H9 (cell line): Measurements from ENCODE around the gene GPC1. TPM values are rescaled to one million over a fixed set of nuclear protein-coding genes. Genes with fewer than 3 reads are reported as not detected.

Experiments used
- DNase-seq: peaks from one replicate; pipeline ENCODE4 v3.0.0-alpha.2; 2017
- H2AFZ ChIP-seq: one replicate; pipeline ENCODE4 v1.6.1; 2013; ENCODE audit warnings: mild to moderate bottlenecking, low read length, control low read depth, moderate library complexity
- H2AK5ac ChIP-seq: 2 replicates; pipeline ENCODE4 v1.6.1; 2013; ENCODE audit warnings: low read length, control low read depth, mixed read lengths; ENCODE audit not compliant: insufficient read length
- H2BK120ac ChIP-seq: one replicate; pipeline ENCODE4 v1.6.1; 2013; ENCODE audit warnings: low read depth, mild to moderate bottlenecking, low read length, control low read depth, inconsistent platforms; ENCODE audit not compliant: poor library complexity, severe bottlenecking
- H2BK12ac ChIP-seq: 2 replicates; pipeline ENCODE4 v1.6.1; 2013; ENCODE audit warnings: low read length, control low read depth, mixed read lengths, low read depth; ENCODE audit not compliant: insufficient read length
- H2BK15ac ChIP-seq: 2 replicates; pipeline ENCODE4 v1.6.1; 2013; ENCODE audit warnings: low read depth, low read length, control low read depth
- H2BK20ac ChIP-seq: one replicate; pipeline ENCODE4 v1.6.1; 2013; ENCODE audit warnings: low read depth, mild to moderate bottlenecking, low read length, control low read depth, inconsistent platforms; ENCODE audit not compliant: poor library complexity, severe bottlenecking
- H2BK5ac ChIP-seq: 2 replicates; pipeline ENCODE4 v1.6.1; 2013; ENCODE audit warnings: low read length, control low read depth, mixed read lengths; ENCODE audit not compliant: insufficient read length
- H3K14ac ChIP-seq: 2 replicates; pipeline ENCODE4 v1.6.1; 2013; ENCODE audit warnings: low read length, control low read depth; ENCODE audit not compliant: insufficient read depth
- H3K18ac ChIP-seq: 2 replicates; pipeline ENCODE4 v1.6.1; 2013; ENCODE audit warnings: low read depth, mild to moderate bottlenecking, mixed read lengths, low read length, control low read depth; ENCODE audit not compliant: insufficient read length
- H3K23ac ChIP-seq: 2 replicates; pipeline ENCODE4 v1.6.1; 2013; ENCODE audit warnings: low read length, control low read depth, mixed read lengths, low read depth; ENCODE audit not compliant: insufficient read length
- H3K23me2 ChIP-seq: 2 replicates; pipeline ENCODE4 v1.6.1; 2013; ENCODE audit warnings: low read depth, mild to moderate bottlenecking, mixed read lengths, low read length, control low read depth; ENCODE audit not compliant: insufficient read length, poor library complexity, severe bottlenecking
- H3K27ac ChIP-seq: 2 replicates; pipeline ENCODE4 v1.5.1; 2013; ENCODE audit warnings: low read length, control low read depth, mixed read lengths, low read depth; ENCODE audit not compliant: insufficient read length
- H3K27me3 ChIP-seq: 2 replicates; pipeline ENCODE4 v1.6.1; 2013; ENCODE audit warnings: low read length, control low read depth, inconsistent platforms; ENCODE audit not compliant: insufficient read depth
- H3K4ac ChIP-seq: 2 replicates; pipeline ENCODE4 v1.6.1; 2013; ENCODE audit warnings: low read depth, mild to moderate bottlenecking, control low read depth, inconsistent platforms, low read length, moderate library complexity
- H3K4me1 ChIP-seq: 2 replicates; pipeline ENCODE4 v1.6.1; 2013; ENCODE audit warnings: low read length, control low read depth, inconsistent platforms; ENCODE audit not compliant: insufficient read depth
- H3K4me2 ChIP-seq: 2 replicates; pipeline ENCODE4 v1.6.1; 2013; ENCODE audit warnings: low read length, control low read depth, mixed read lengths; ENCODE audit not compliant: insufficient read length, insufficient read depth
- H3K56ac ChIP-seq: 2 replicates; pipeline ENCODE4 v1.6.1; 2013; ENCODE audit warnings: low read depth, mild to moderate bottlenecking, mixed read lengths, low read length, control low read depth; ENCODE audit not compliant: insufficient read length
- H3K79me1 ChIP-seq: 2 replicates; pipeline ENCODE4 v1.6.1; 2013; ENCODE audit warnings: low read depth, mild to moderate bottlenecking, moderate library complexity, low read length, control low read depth, inconsistent platforms; ENCODE audit not compliant: insufficient read depth, poor library complexity, severe bottlenecking
- H3K79me2 ChIP-seq: 2 replicates; pipeline ENCODE4 v1.6.1; 2013; ENCODE audit warnings: low read length, control low read depth, inconsistent platforms; ENCODE audit not compliant: insufficient read depth
- H3K9ac ChIP-seq: 2 replicates; pipeline ENCODE4 v1.6.1; 2013; ENCODE audit warnings: low read length, control low read depth, mixed read lengths; ENCODE audit not compliant: insufficient read length; ENCODE audit errors: extremely low read depth
- H3K9me3 ChIP-seq: one replicate; pipeline ENCODE4 v1.6.1; 2013; ENCODE audit warnings: low read depth, low read length, inconsistent platforms; ENCODE audit not compliant: control insufficient read depth
- H3T11ph ChIP-seq: one replicate; pipeline ENCODE4 v1.6.1; 2013; ENCODE audit warnings: mild to moderate bottlenecking, low read length, control low read depth, inconsistent platforms
- H4K20me1 ChIP-seq: one replicate; pipeline ENCODE4 v1.6.1; 2013; ENCODE audit not compliant: control insufficient read depth, insufficient read length, insufficient read depth
- H4K5ac ChIP-seq: 2 replicates; pipeline ENCODE4 v1.6.1; 2013; ENCODE audit warnings: low read depth, mild to moderate bottlenecking, mixed read lengths, low read length, control low read depth; ENCODE audit not compliant: insufficient read length
- H4K8ac ChIP-seq: replicated peaks from 2 replicates; pipeline ENCODE4 v1.6.1; 2013; ENCODE audit warnings: low read length, control low read depth, mixed read lengths, low read depth; ENCODE audit not compliant: insufficient read length
- H4K91ac ChIP-seq: 2 replicates; pipeline ENCODE4 v1.6.1; 2013; ENCODE audit warnings: low read depth, mild to moderate bottlenecking, moderate library complexity, mixed read lengths, low read length, control low read depth; ENCODE audit not compliant: insufficient read length
- H3K27ac Mint-ChIP-seq, 3 experiments: 2 replicates in 2 of 3; 3 replicates in 1 of 3; pipeline ENCODE4 v1.8.0; 2020 to 2021; ENCODE audit warnings: mixed read lengths in 3 of 3, mild to moderate bottlenecking in 1 of 3, moderate library complexity in 1 of 3
- H3K27me3 Mint-ChIP-seq: 2 replicates; pipeline ENCODE4 v1.8.0; 2021; ENCODE audit warnings: low read depth, mild to moderate bottlenecking, moderate library complexity, mixed read lengths
- H3K36me3 Mint-ChIP-seq, 3 experiments: 2 replicates in 2 of 3; 3 replicates in 1 of 3; pipeline ENCODE4 v1.8.0; 2020 to 2021; ENCODE audit warnings: low read depth in 3 of 3, mixed read lengths in 3 of 3; ENCODE audit not compliant: insufficient read depth in 1 of 3
- H3K4me1 Mint-ChIP-seq, 2 experiments: 2 replicates each; pipeline ENCODE4 v1.8.0; 2020; ENCODE audit warnings: mixed read lengths in 2 of 2
- H3K4me3 Mint-ChIP-seq, 2 experiments: 2 replicates in 1 of 2; 3 replicates in 1 of 2; pipeline ENCODE4 v1.8.0; 2020 to 2021; ENCODE audit warnings: mild to moderate bottlenecking in 2 of 2, mixed read lengths in 2 of 2, moderate library complexity in 1 of 2
- H3K9me3 Mint-ChIP-seq, 2 experiments: 2 replicates in 1 of 2; 3 replicates in 1 of 2; pipeline ENCODE4 v1.8.0; 2020; ENCODE audit warnings: mild to moderate bottlenecking in 2 of 2, mixed read lengths in 2 of 2, moderate library complexity in 1 of 2
- WGBS: extraction: QIAGEN DNeasy Blood & Tissue Kit; methylation state at CpG from one replicate; pipeline ENCODE4 v1.1.7; 2013; ENCODE audit warnings: missing lambda C conversion rate, low lambda C conversion rate, mixed read lengths; ENCODE audit not compliant: insufficient read length; ENCODE audit errors: extremely low coverage; 5-methylcytosine and 5-hydroxymethylcytosine counted together
- total RNA-seq: library from RNA; stranded (reverse); gene quantifications from 2 replicates; pipeline ENCODE4 v1.2.1, GENCODE V29; 2021
- TF ChIP-seq, protein P1 (sequence below): fragments of 200-600 bp; sonication (generic); conservative IDR thresholded peaks from 3 replicates; pipeline ENCODE4 v1.8.0; 2021; ENCODE audit warnings: antibody characterized with exemption, mild to moderate bottlenecking

The GPC1 gene
- total RNA-seq, 1 experiment from 2014 or later: 39.4 TPM

DNA sequence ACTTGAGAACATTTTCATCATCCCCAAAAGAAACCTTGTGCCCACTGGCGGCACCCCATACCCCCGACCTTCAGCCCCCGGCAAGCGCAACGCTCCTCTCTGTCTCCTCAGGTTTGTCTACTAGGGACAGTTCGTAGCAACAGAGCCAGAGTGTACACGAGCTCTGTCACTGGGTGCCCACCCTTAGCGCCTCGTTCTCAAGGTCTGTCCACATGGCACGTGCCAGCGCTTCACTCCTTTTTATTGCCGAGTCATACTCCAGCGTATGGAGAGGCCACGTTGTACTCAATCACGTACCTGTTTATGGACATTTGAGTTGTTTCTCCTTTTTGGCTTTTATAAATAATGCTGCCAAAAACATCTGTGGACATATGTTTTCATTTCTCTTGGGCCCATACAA, 30.3 kb upstream of the GPC1 start:
- no peak overlapping the region for H4K5ac ChIP-seq
- no peak overlapping the region for H3K27ac ChIP-seq
- H3K9me3 Mint-ChIP-seq: no peaks in the 10 kb centered on the region
- no peak overlapping the region; the same call in 1 of the 2 replicates for H3K14ac ChIP-seq
- no CpG with 5 or more reads among the region's 15 CpGs for WGBS
- no peak overlapping the region for H3K9ac ChIP-seq
- H3K27ac Mint-ChIP-seq: no peak overlapping the region
- no peak overlapping the region for H2AK5ac ChIP-seq
- H3K18ac ChIP-seq: no peak overlapping the region
- H3K4me1 ChIP-seq: no peaks in the 10 kb centered on the region
- TF ChIP-seq, protein P1, sequence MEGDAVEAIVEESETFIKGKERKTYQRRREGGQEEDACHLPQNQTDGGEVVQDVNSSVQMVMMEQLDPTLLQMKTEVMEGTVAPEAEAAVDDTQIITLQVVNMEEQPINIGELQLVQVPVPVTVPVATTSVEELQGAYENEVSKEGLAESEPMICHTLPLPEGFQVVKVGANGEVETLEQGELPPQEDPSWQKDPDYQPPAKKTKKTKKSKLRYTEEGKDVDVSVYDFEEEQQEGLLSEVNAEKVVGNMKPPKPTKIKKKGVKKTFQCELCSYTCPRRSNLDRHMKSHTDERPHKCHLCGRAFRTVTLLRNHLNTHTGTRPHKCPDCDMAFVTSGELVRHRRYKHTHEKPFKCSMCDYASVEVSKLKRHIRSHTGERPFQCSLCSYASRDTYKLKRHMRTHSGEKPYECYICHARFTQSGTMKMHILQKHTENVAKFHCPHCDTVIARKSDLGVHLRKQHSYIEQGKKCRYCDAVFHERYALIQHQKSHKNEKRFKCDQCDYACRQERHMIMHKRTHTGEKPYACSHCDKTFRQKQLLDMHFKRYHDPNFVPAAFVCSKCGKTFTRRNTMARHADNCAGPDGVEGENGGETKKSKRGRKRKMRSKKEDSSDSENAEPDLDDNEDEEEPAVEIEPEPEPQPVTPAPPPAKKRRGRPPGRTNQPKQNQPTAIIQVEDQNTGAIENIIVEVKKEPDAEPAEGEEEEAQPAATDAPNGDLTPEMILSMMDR: no peak
- H4K20me1 ChIP-seq: no peaks in the 10 kb centered on the region
- peaks cover 2% of the 10 kb centered on the region for H3K27me3 Mint-ChIP-seq
- no peak overlapping the region for H2AFZ ChIP-seq
- H3K23ac ChIP-seq: no peak overlapping the region
- H3K4ac ChIP-seq: no peak overlapping the region
- no peak overlapping the region for H2BK120ac ChIP-seq
- no peak overlapping the region for H2BK5ac ChIP-seq
- H4K91ac ChIP-seq: no peak overlapping the region
- DNase-seq: no peak
- no peaks in the 10 kb centered on the region for H3K36me3 Mint-ChIP-seq
- H3K4me1 Mint-ChIP-seq: no peaks in the 10 kb centered on the region; a peak in 1 of 4 replicates
- H3K9me3 ChIP-seq: no peaks in the 10 kb centered on the region
- no peaks in the 10 kb centered on the region for H3K23me2 ChIP-seq
- H2BK20ac ChIP-seq: no peak overlapping the region
- H3K4me3 Mint-ChIP-seq: no peak overlapping the region
- no peaks in the 10 kb centered on the region for H3K79me1 ChIP-seq
- H4K8ac ChIP-seq: no peak overlapping the region
- no peak overlapping the region for H2BK12ac ChIP-seq
- no peak overlapping the region for H3T11ph ChIP-seq
- no peak overlapping the region for H3K4me2 ChIP-seq
- H3K27me3 ChIP-seq: no peaks in the 10 kb centered on the region
- H3K79me2 ChIP-seq: no peaks in the 10 kb centered on the region
- H3K56ac ChIP-seq: no peak overlapping the region
- no peak overlapping the region for H2BK15ac ChIP-seq
